Naive thymus-derived CD4-positive, alpha-beta T cell (primary cell): ENCODE results near the gene OR13C5. TPM values are rescaled to one million over a fixed set of nuclear protein-coding genes. Genes with fewer than 3 reads are reported as not detected.

Experiments
- ATAC-seq: fragments of 150-1000 bp; cut with Tn5 transposase; 2 replicates; pipeline ENCODE4 v1.10.0; 2021; ENCODE audit warnings: mild to moderate bottlenecking, moderate library complexity
- CTCF ChIA-PET: fragments of 350-600 bp; sonication (Branson Sonifier 250); formaldehyde crosslinking; loops from one replicate; lab custom pipeline; 2021; ENCODE audit warnings: antibody characterized with exemption; lab: Charles Lee
- POLR2A ChIA-PET: fragments of 350-600 bp; sonication (Branson Sonifier 250); formaldehyde crosslinking; loops from one replicate; lab custom pipeline; 2021; ENCODE audit warnings: antibody characterized with exemption, inconsistent platforms; lab: Charles Lee
- DNase-seq, 9 donors: peaks; one replicate each; pipeline versions ENCODE4 v3.0.0 to v3.0.0-alpha.2; 2020 to 2022; ENCODE audit warnings: mixed read lengths in 1 of 9
- H3K27ac ChIP-seq: one replicate; pipeline ENCODE4 v1.7.0; 2013; ENCODE audit warnings: mild to moderate bottlenecking, low read depth, low read length, moderate library complexity
- H3K27me3 ChIP-seq, 2 donors: one replicate each; pipeline ENCODE4 v1.7.0; 2013; ENCODE audit warnings: low read length in 2 of 2, mild to moderate bottlenecking in 2 of 2, moderate library complexity in 2 of 2; ENCODE audit not compliant: control insufficient read depth in 2 of 2, insufficient read depth in 2 of 2
- H3K36me3 ChIP-seq, 3 experiments: 1 replicate in 2 of 3; 2 replicates in 1 of 3; pipeline ENCODE4 v1.7.0; 2013; ENCODE audit warnings: low read length in 3 of 3, mild to moderate bottlenecking in 3 of 3, moderate library complexity in 1 of 3; ENCODE audit not compliant: insufficient read depth in 3 of 3, control insufficient read depth in 2 of 3
- H3K4me1 ChIP-seq, 2 donors: one replicate each; pipeline ENCODE4 v1.7.0; 2013; ENCODE audit warnings: low read length in 2 of 2, mild to moderate bottlenecking in 2 of 2, moderate library complexity in 1 of 2; ENCODE audit not compliant: control insufficient read depth in 2 of 2, insufficient read depth in 2 of 2
- H3K4me3 ChIP-seq: 2 replicates; pipeline ENCODE4 v1.7.0; 2013; ENCODE audit warnings: mild to moderate bottlenecking, low read length
- H3K9me3 ChIP-seq, 3 experiments: 1 replicate in 2 of 3; 2 replicates in 1 of 3; pipeline ENCODE4 v1.7.0; 2013; ENCODE audit warnings: low read length in 3 of 3; ENCODE audit not compliant: control insufficient read depth in 2 of 3
- H3K27ac Mint-ChIP-seq, 9 donors: one replicate each; pipeline ENCODE4 v1.8.0; 2020 to 2022; ENCODE audit warnings: mixed read lengths in 9 of 9, mild to moderate bottlenecking in 8 of 9, moderate library complexity in 5 of 9, inconsistent platforms in 2 of 9
- H3K27me3 Mint-ChIP-seq, 5 donors: one replicate each; pipeline ENCODE4 v1.8.0; 2021 to 2022; ENCODE audit warnings: mixed read lengths in 5 of 5, mild to moderate bottlenecking in 1 of 5
- H3K36me3 Mint-ChIP-seq, 5 donors: one replicate each; pipeline ENCODE4 v1.8.0; 2020 to 2022; ENCODE audit warnings: mixed read lengths in 5 of 5, mild to moderate bottlenecking in 3 of 5, inconsistent platforms in 1 of 5
- H3K4me1 Mint-ChIP-seq, 7 donors: one replicate each; pipeline ENCODE4 v1.8.0; 2020 to 2022; ENCODE audit warnings: mixed read lengths in 7 of 7, mild to moderate bottlenecking in 3 of 7, inconsistent platforms in 1 of 7
- H3K4me3 Mint-ChIP-seq, 10 donors: one replicate each; pipeline ENCODE4 v1.8.0; 2020 to 2022; ENCODE audit warnings: mild to moderate bottlenecking in 10 of 10, mixed read lengths in 10 of 10, moderate library complexity in 6 of 10, inconsistent platforms in 2 of 10
- H3K9me3 Mint-ChIP-seq, 11 donors: one replicate each; pipeline ENCODE4 v1.8.0; 2020 to 2022; ENCODE audit warnings: mixed read lengths in 11 of 11, mild to moderate bottlenecking in 4 of 11, inconsistent platforms in 1 of 11, moderate library complexity in 1 of 11
- intact Hi-C, 2 donors: fragments of 100-400 bp; cut with micrococcal nuclease; formaldehyde crosslinking; loops; one replicate each; pipeline ENCODE4 v1.15.1; 2023
- polyA plus RNA-seq, 2 donors: library from polyadenylated mRNA; unstranded; fragments of 300-500 nt; fragmentation: Illumina TruSeq; gene quantifications; one replicate each; pipeline ENCODE4 v1.2.3, GENCODE V29; 2021
- total RNA-seq, 6 experiments: library from RNA in 5 of 6; stranded (reverse) in 5 of 6; gene quantifications; 1 replicate in 5 of 6; 2 replicates in 1 of 6; pipeline ENCODE4 v1.2.3 and lab custom pipeline; 2021 to 2026

Gene OR13C5
- total and polyA plus RNA-seq, 7 experiments from 2014 or later, result not detected

DNA sequence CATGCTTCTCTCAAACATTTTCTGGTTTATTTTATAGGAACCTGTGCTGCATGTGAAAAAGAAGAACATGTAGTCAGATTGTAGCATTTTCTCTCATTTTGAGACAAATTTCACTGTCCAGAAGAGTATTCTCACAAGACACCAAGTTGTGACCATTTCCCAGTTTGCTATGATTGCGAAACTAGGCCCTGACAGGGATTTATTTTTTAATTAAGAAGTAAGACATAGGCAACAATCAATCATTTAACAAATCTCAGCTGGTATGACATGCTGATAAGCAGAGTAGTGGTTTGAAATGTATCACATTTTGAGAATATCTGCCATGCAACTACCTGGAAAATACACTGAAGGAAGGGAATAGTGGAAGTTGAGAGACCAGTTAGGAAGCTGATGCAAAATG, 18.7 kb downstream of the OR13C5 start:
- no peaks in the 10 kb centered on the region for H3K4me1 Mint-ChIP-seq
- DNase-seq (no peak), ATAC-seq (no peak)
- H3K4me3 ChIP-seq, result no peak overlapping the region
- ChIA-PET CTCF (no interaction called here), POLR2A (no interaction called here)
- H3K9me3 Mint-ChIP-seq, result peaks cover 0 to 3% (median 0%) of the 10 kb centered on the region in 11 donors
- no peak overlapping the region for H3K4me3 Mint-ChIP-seq
- peaks cover 0 to 23% (median 0%) of the 10 kb centered on the region in 5 donors for H3K27me3 Mint-ChIP-seq
- no peaks in the 10 kb centered on the region for H3K36me3 ChIP-seq
- intact Hi-C loops, result no loop called here
- H3K27ac Mint-ChIP-seq, result no peak overlapping the region
- no peaks in the 10 kb centered on the region for H3K9me3 ChIP-seq
- H3K36me3 Mint-ChIP-seq, result no peaks in the 10 kb centered on the region
- no peaks in the 10 kb centered on the region for H3K27me3 ChIP-seq
- H3K4me1 ChIP-seq, result no peaks in the 10 kb centered on the region
- no peak overlapping the region for H3K27ac ChIP-seq

DNA sequence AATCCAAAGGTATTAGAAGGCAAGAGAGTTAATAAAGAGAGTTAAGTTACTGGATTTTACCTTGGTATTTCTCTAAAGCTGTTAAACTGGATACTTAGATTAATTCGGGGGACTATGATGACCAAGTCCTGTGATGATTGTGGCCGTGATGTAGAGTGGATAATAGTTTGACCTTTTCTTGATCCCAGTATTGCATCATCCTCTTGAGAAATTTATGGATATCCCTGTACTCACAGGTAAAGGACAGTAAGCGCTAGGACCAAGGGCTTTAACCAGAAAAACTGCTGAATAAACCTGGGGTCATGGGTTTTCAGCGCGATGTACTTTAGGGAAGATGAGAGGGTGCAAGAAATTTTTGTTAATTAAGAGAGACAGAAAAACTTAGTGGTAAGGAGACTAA, 21.9 kb downstream of the OR13C5 start:
- ChIA-PET CTCF (no interaction called here), POLR2A (no interaction called here)
- intact Hi-C loops, result no loop called here
- Histone ChIP-seq H3K4me3 (no peak overlapping the region), H3K27ac (no peak overlapping the region), H3K27me3 (no peaks in the 10 kb centered on the region), H3K4me1 (no peaks in the 10 kb centered on the region), H3K36me3 (no peaks in the 10 kb centered on the region), H3K9me3 (peaks cover 0 to 4% (median 0%) of the 10 kb centered on the region in 3 experiments)
- no peak overlapping the region for H3K27ac Mint-ChIP-seq
- peaks cover 0 to 23% (median 0%) of the 10 kb centered on the region in 5 donors for H3K27me3 Mint-ChIP-seq
- peaks cover 0 to 20% (median 5%) of the 10 kb centered on the region in 11 donors for H3K9me3 Mint-ChIP-seq
- H3K4me3 Mint-ChIP-seq, result no peak overlapping the region
- ATAC-seq (no peak), DNase-seq (no peak)
- no peaks in the 10 kb centered on the region for H3K4me1 Mint-ChIP-seq
- no peaks in the 10 kb centered on the region for H3K36me3 Mint-ChIP-seq

DNA sequence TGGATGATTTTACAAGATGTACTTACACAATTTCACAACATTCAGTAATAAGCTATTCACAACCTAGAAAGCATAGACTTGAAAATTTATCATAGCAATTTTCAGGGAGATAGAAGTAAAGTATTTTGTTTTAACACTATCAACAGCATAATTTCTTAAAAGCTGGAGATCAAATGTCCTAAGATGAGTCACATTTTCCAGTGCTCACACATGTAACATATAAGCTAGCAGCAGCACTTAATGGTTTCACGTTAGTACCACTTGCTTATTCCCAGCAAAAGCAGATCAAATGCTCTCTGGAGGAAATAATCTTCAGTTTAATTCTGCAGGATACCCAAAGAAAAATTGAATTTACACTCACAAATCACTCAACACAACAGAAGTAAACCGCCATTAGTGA, 23.8 kb downstream of the OR13C5 start:
- no peak overlapping the region for H3K27ac Mint-ChIP-seq
- Histone ChIP-seq H3K27ac (no peak overlapping the region), H3K9me3 (peaks cover 0 to 4% (median 0%) of the 10 kb centered on the region in 3 experiments), H3K27me3 (no peaks in the 10 kb centered on the region), H3K4me1 (no peaks in the 10 kb centered on the region), H3K4me3 (no peak overlapping the region), H3K36me3 (no peaks in the 10 kb centered on the region)
- peaks cover 2 to 32% (median 8%) of the 10 kb centered on the region in 11 donors for H3K9me3 Mint-ChIP-seq
- no peaks in the 10 kb centered on the region for H3K36me3 Mint-ChIP-seq
- intact Hi-C loops, result no loop called here
- peaks cover 0 to 6% (median 0%) of the 10 kb centered on the region in 5 donors for H3K27me3 Mint-ChIP-seq
- H3K4me1 Mint-ChIP-seq, result no peaks in the 10 kb centered on the region
- DNase-seq (no peak), ATAC-seq (no peak)
- POLR2A ChIA-PET, result no interaction called here
- no peak overlapping the region for H3K4me3 Mint-ChIP-seq
- CTCF ChIA-PET, result no interaction called here

DNA sequence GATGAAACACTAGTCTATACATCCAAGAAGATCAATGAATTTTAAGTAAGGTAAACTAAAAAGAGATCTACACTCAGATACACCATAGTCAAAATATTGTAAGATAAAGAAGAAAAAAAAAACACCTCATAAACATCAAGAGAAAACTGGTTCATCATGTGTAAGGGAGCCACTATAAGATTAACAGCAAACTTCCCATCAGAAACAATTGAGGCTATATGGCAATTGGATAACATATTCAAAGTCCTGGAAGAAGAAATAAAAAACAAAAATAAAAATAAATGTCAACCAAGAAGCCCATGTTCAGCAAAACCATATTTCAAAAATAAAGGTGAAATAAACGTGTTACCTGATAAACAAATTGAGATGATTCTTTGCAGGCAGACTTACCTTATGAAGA, 26.6 kb downstream of the OR13C5 start:
- POLR2A ChIA-PET, result no interaction called here
- H3K27ac ChIP-seq, result no peak overlapping the region
- H3K4me3 ChIP-seq, result no peak overlapping the region
- H3K27ac Mint-ChIP-seq, result no peak overlapping the region
- H3K9me3 ChIP-seq, result peaks cover 0 to 4% (median 0%) of the 10 kb centered on the region in 3 experiments
- H3K27me3 Mint-ChIP-seq, result peaks cover 0 to 8% (median 0%) of the 10 kb centered on the region in 5 donors
- no peak for ATAC-seq
- no peaks in the 10 kb centered on the region for H3K36me3 ChIP-seq
- peaks cover 0 to 4% (median 0%) of the 10 kb centered on the region in 5 donors for H3K36me3 Mint-ChIP-seq
- no peak for DNase-seq
- H3K4me3 Mint-ChIP-seq, result no peak overlapping the region
- no peaks in the 10 kb centered on the region for H3K4me1 ChIP-seq
- no peaks in the 10 kb centered on the region for H3K4me1 Mint-ChIP-seq
- CTCF ChIA-PET, result no interaction called here
- intact Hi-C loops, result no loop called here
- H3K27me3 ChIP-seq, result no peaks in the 10 kb centered on the region
- peaks cover 3 to 35% (median 8%) of the 10 kb centered on the region in 11 donors for H3K9me3 Mint-ChIP-seq

DNA sequence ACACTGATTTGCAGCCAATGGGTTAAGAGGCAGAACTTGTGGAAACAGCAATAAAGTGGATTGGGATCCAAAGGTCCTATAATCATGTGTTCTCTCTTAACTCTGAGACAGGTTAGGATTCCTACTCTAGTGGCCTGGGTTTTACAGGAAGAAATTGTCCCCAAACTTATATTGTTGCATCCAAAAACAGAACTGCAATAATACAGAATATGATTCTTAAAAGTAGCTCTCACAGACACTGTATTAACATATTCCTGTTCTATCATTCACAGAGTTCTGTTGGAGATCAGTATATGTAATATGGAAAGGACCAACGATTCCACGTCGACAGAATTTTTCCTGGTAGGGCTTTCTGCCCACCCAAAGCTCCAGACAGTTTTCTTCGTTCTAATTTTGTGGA, 30.3 kb downstream of the OR13C5 start, which contains the start of gene OR13C8:
OR13C8 (plus strand) TSS at position 301 of the 400 bp plus-strand sequence; CDS start at position 301, 0 bp downstream.
- H3K9me3 Mint-ChIP-seq, result peaks cover under 1 to 32% (median 6%) of the 10 kb centered on the region in 11 donors
- CTCF ChIA-PET, result no interaction called here
- H3K27me3 Mint-ChIP-seq, result peaks cover 0 to 8% (median 0%) of the 10 kb centered on the region in 5 donors
- no peak within 1 kb of the TSS for H3K27ac Mint-ChIP-seq
- Histone ChIP-seq H3K36me3 (no peaks in the 10 kb centered on the region), H3K9me3 (peaks cover 0 to 4% (median 0%) of the 10 kb centered on the region in 3 experiments), H3K27me3 (no peaks in the 10 kb centered on the region), H3K27ac (no peak within 1 kb of the TSS), H3K4me1 (no peaks in the 10 kb centered on the region), H3K4me3 (no peak within 1 kb of the TSS)
- ATAC-seq (no peak), DNase-seq (no peak)
- H3K4me3 Mint-ChIP-seq, result no peak within 1 kb of the TSS
- intact Hi-C loops, result no loop called here
- POLR2A ChIA-PET, result no interaction called here
- no peaks in the 10 kb centered on the region for H3K4me1 Mint-ChIP-seq
- peaks cover 0 to 4% (median 0%) of the 10 kb centered on the region in 5 donors for H3K36me3 Mint-ChIP-seq

DNA sequence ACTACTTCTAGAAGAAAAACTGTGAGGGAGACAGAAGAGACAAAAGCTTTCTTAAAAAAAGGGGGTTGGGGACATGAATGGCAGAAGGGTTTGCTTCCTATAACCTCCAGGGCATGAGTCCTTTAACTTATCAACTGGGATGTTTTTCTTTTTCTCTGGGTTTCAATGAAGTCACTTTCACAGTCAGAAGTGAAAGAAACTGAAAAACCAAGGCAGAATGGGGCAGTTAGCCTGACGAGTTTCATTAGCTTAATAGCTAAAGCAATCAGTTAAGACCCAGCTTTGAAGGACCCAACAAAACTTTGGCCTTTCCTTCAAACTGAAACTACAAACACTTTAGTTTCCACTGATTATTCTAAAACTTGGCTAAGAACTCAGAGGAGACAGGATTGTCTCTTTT, 34.9 kb downstream of the OR13C5 start:
- Histone ChIP-seq H3K36me3 (no peaks in the 10 kb centered on the region), H3K4me1 (no peaks in the 10 kb centered on the region), H3K9me3 (no peaks in the 10 kb centered on the region), H3K27ac (no peak overlapping the region), H3K27me3 (no peaks in the 10 kb centered on the region), H3K4me3 (no peak overlapping the region)
- POLR2A ChIA-PET, result no interaction called here
- H3K27me3 Mint-ChIP-seq, result peaks cover 0 to 3% (median 0%) of the 10 kb centered on the region in 5 donors
- H3K9me3 Mint-ChIP-seq, result peaks cover 0 to 8% (median 0%) of the 10 kb centered on the region in 11 donors
- CTCF ChIA-PET, result no interaction called here
- intact Hi-C loops, result no loop called here
- H3K4me1 Mint-ChIP-seq, result no peaks in the 10 kb centered on the region
- ATAC-seq (no peak), DNase-seq (no peak)
- no peak overlapping the region for H3K4me3 Mint-ChIP-seq
- H3K27ac Mint-ChIP-seq, result no peak overlapping the region
- H3K36me3 Mint-ChIP-seq, result peaks cover 0 to 2% (median 0%) of the 10 kb centered on the region in 5 donors
